IMR-90 (cell line): ENCODE results near the gene NPEPL1. TPM values are rescaled to one million over a fixed set of nuclear protein-coding genes. Genes with fewer than 3 reads are reported as not detected.

Source experiments
- ATAC-seq: fragments of 200-7000 bp; cut with Tn5 transposase; 2 replicates; pipeline ENCODE4 v1.9.1; 2020; ENCODE audit warnings: low read depth, mild to moderate bottlenecking, moderate library complexity
- BruUV-seq: library from RNA; stranded (reverse); fragments of 400-500 nt; replicated peaks from 2 replicates; lab custom pipeline; 2021; lab: Mats Ljungman, UMichigan
- CTCF ChIA-PET: fragments of 300-600 bp; formaldehyde crosslinking; extraction: SDS; loops from one replicate; lab custom pipeline; 2021; ENCODE audit warnings: antibody characterized with exemption; lab: Yijun Ruan, JAX
- POLR2A ChIA-PET: fragments of 300-600 bp; sonication (Branson Sonifier 250); formaldehyde crosslinking; loops from one replicate; lab custom pipeline; 2022; ENCODE audit warnings: antibody characterized with exemption; ENCODE audit not compliant: unreplicated experiment; lab: Charles Lee
- DNase-seq: peaks from one replicate; pipeline ENCODE4 v3.0.0; 2013
- H2AFZ ChIP-seq: replicated peaks from 2 replicates; pipeline ENCODE3; 2013; ENCODE audit warnings: low read length, mild to moderate bottlenecking; ENCODE audit not compliant: poor library complexity
- H2AK5ac ChIP-seq: 2 replicates; pipeline ENCODE4 v1.6.1; 2013; ENCODE audit warnings: low read depth, low read length, inconsistent platforms
- H2AK9ac ChIP-seq: replicated peaks from 2 replicates; pipeline ENCODE3; 2013; ENCODE audit warnings: mild to moderate bottlenecking, low read depth, low read length, moderate library complexity; ENCODE audit not compliant: poor library complexity
- H2BK120ac ChIP-seq: 2 replicates; pipeline ENCODE4 v1.6.1; 2013; ENCODE audit warnings: low read depth, low read length, inconsistent platforms
- H2BK15ac ChIP-seq: 3 replicates; pipeline ENCODE4 v1.6.1; 2013; ENCODE audit warnings: low read depth, low read length, inconsistent platforms
- H2BK20ac ChIP-seq: 2 replicates; pipeline ENCODE4 v1.6.1; 2013; ENCODE audit warnings: low read depth, mild to moderate bottlenecking, inconsistent platforms, low read length, moderate library complexity
- H2BK5ac ChIP-seq: 2 replicates; pipeline ENCODE4 v1.6.1; 2013; ENCODE audit warnings: mild to moderate bottlenecking, low read depth, low read length, inconsistent platforms; ENCODE audit not compliant: poor library complexity, severe bottlenecking
- H3K14ac ChIP-seq: replicated peaks from 2 replicates; pipeline ENCODE4 v1.6.1; 2013; ENCODE audit warnings: low read depth, low read length, inconsistent platforms
- H3K18ac ChIP-seq: 2 replicates; pipeline ENCODE4 v1.6.1; 2013; ENCODE audit warnings: low read depth, low read length, control low read depth
- H3K23ac ChIP-seq: 2 replicates; pipeline ENCODE4 v1.6.1; 2013; ENCODE audit warnings: low read depth, low read length, inconsistent platforms
- H3K27ac ChIP-seq: 2 replicates; pipeline ENCODE4 v1.5.1; 2013; ENCODE audit warnings: mild to moderate bottlenecking, control low read depth, low read length; ENCODE audit not compliant: insufficient read depth
- H3K27me3 ChIP-seq: 2 replicates; pipeline ENCODE4 v1.6.1; 2013; ENCODE audit warnings: low read length; ENCODE audit not compliant: control insufficient read depth, insufficient read depth
- H3K36me3 ChIP-seq: 2 replicates; pipeline ENCODE4 v1.6.1; 2013; ENCODE audit warnings: low read length, mixed read lengths; ENCODE audit not compliant: control insufficient read depth, insufficient read depth
- H3K4ac ChIP-seq: 2 replicates; pipeline ENCODE4 v1.6.1; 2013; ENCODE audit warnings: low read depth, low read length, inconsistent platforms
- H3K4me1 ChIP-seq: 2 replicates; pipeline ENCODE4 v1.6.1; 2013; ENCODE audit warnings: low read length, mixed read lengths; ENCODE audit not compliant: control insufficient read depth, insufficient read depth
- H3K4me2 ChIP-seq: 2 replicates; pipeline ENCODE4 v1.6.1; 2013; ENCODE audit warnings: low read depth, mild to moderate bottlenecking, control low read depth, low read length, moderate library complexity
- H3K4me3 ChIP-seq: 2 replicates; pipeline ENCODE4 v1.5.1; 2013; ENCODE audit warnings: low read depth, mild to moderate bottlenecking, control low read depth, low read length, moderate library complexity; ENCODE audit not compliant: insufficient read depth
- H3K56ac ChIP-seq: 2 replicates; pipeline ENCODE4 v1.6.1; 2013; ENCODE audit warnings: low read length, inconsistent platforms; ENCODE audit not compliant: insufficient read depth; ENCODE audit errors: extremely low read depth
- H3K79me1 ChIP-seq, 2 experiments: 2 replicates each; pipeline ENCODE4 v1.6.1; 2013; ENCODE audit warnings: low read length in 2 of 2, inconsistent platforms in 1 of 2, low read depth in 1 of 2
- H3K9ac ChIP-seq: 2 replicates; pipeline ENCODE4 v1.6.1; 2013; ENCODE audit warnings: low read depth, low read length, control low read depth
- H3K9me1 ChIP-seq: 2 replicates; pipeline ENCODE4 v1.6.1; 2013; ENCODE audit warnings: low read length, inconsistent platforms; ENCODE audit not compliant: insufficient read depth
- H3K9me3 ChIP-seq: 2 replicates; pipeline ENCODE4 v1.6.1; 2013; ENCODE audit warnings: low read length; ENCODE audit not compliant: control insufficient read depth, insufficient read depth
- H4K20me1 ChIP-seq: 2 replicates; pipeline ENCODE4 v1.6.1; 2013; ENCODE audit warnings: low read length, inconsistent platforms; ENCODE audit not compliant: insufficient read depth
- H4K5ac ChIP-seq: 2 replicates; pipeline ENCODE4 v1.6.1; 2013; ENCODE audit warnings: mild to moderate bottlenecking, low read depth, low read length, control low read depth
- H4K8ac ChIP-seq, 2 experiments: 2 replicates each; pipeline ENCODE4 v1.6.1; 2013; ENCODE audit warnings: low read depth in 2 of 2, low read length in 2 of 2, control low read depth in 1 of 2, inconsistent platforms in 1 of 2
- H4K91ac ChIP-seq: 2 replicates; pipeline ENCODE4 v1.6.1; 2013; ENCODE audit warnings: low read depth, low read length, inconsistent platforms; ENCODE audit not compliant: insufficient read depth
- BHLHE40 ChIP-seq: fragments of 150-350 bp; IDR thresholded peaks from 2 replicates; pipeline ENCODE4 v1.6.1; 2016; ENCODE audit warnings: mild to moderate bottlenecking, low read depth, low read length
- CEBPB ChIP-seq: IDR thresholded peaks from 2 replicates; pipeline ENCODE4 v1.6.1; 2012; ENCODE audit warnings: low read depth, low read length, improper control_type of control experiment
- CHD1 ChIP-seq: IDR thresholded peaks from 2 replicates; pipeline ENCODE4 v1.6.1; 2012; ENCODE audit warnings: low read depth, low read length, improper control_type of control experiment
- FOS ChIP-seq: fragments of 150-350 bp; IDR thresholded peaks from 2 replicates; pipeline ENCODE4 v1.6.1; 2016; ENCODE audit warnings: low read depth, low read length
- MAFK ChIP-seq: IDR thresholded peaks from 2 replicates; pipeline ENCODE4 v1.6.1; 2012; ENCODE audit warnings: low read depth, low read length, improper control_type of control experiment
- MAZ ChIP-seq: IDR thresholded peaks from 2 replicates; pipeline ENCODE4 v1.6.1; 2012; ENCODE audit warnings: low read depth, mild to moderate bottlenecking, low read length, improper control_type of control experiment, moderate library complexity, borderline replicate concordance
- MXI1 ChIP-seq: IDR thresholded peaks from 2 replicates; pipeline ENCODE4 v1.6.1; 2012; ENCODE audit warnings: low read depth, mild to moderate bottlenecking, low read length, moderate library complexity, borderline replicate concordance
- NFE2L2 ChIP-seq: fragments of 150-350 bp; IDR thresholded peaks from 2 replicates; pipeline ENCODE4 v1.6.1; 2016; ENCODE audit warnings: low read depth, mild to moderate bottlenecking, low read length
- POLR2A ChIP-seq: IDR thresholded peaks from 2 replicates; pipeline ENCODE4 v1.6.1; 2012; ENCODE audit warnings: mild to moderate bottlenecking, low read depth, low read length
- RAD21 ChIP-seq: IDR thresholded peaks from 2 replicates; pipeline ENCODE4 v1.6.1; 2012; ENCODE audit warnings: low read length, improper control_type of control experiment
- RCOR1 ChIP-seq: IDR thresholded peaks from 2 replicates; pipeline ENCODE4 v1.6.1; 2012; ENCODE audit warnings: mild to moderate bottlenecking, low read length, improper control_type of control experiment; ENCODE audit not compliant: insufficient replicate concordance
- RFX5 ChIP-seq: IDR thresholded peaks from 2 replicates; pipeline ENCODE4 v1.8.0; 2012; ENCODE audit warnings: low read depth, mild to moderate bottlenecking, low read length, moderate library complexity
- SMC3 ChIP-seq: fragments of 150-350 bp; IDR thresholded peaks from 2 replicates; pipeline ENCODE4 v1.6.1; 2016; ENCODE audit warnings: low read depth, mild to moderate bottlenecking, antibody characterized with exemption, low read length, moderate library complexity
- USF2 ChIP-seq: fragments of 150-350 bp; IDR thresholded peaks from 2 replicates; pipeline ENCODE4 v1.6.1; 2017; ENCODE audit warnings: mild to moderate bottlenecking, antibody characterized with exemption, low read length, low read depth
- WGBS, 2 experiments: methylation state at CpG; one replicate each; pipeline versions ENCODE4 v1.1.5 to v1.1.7; 2013; ENCODE audit warnings: missing lambda C conversion rate in 2 of 2; ENCODE audit not compliant: insufficient read length in 1 of 2; ENCODE audit errors: extremely low coverage in 2 of 2; 5-methylcytosine and 5-hydroxymethylcytosine counted together
- dilution Hi-C: fragments of 300-500 bp; cut with HindIII; formaldehyde crosslinking; loops from one replicate; pipeline ENCODE4 v1.14.3; 2018; ENCODE audit warnings: low sequenced_read_pairs; ENCODE audit not compliant: unreplicated experiment
- in situ Hi-C: fragments of 300-500 bp; cut with MboI; formaldehyde crosslinking; loops from 3 replicates; pipeline ENCODE4 v1.14.3; 2019; ENCODE audit warnings: low sequenced_read_pairs, inconsistent platforms, mixed read lengths
- intact Hi-C: fragments of 100-400 bp; cut with micrococcal nuclease; formaldehyde crosslinking; loops from 2 replicates; pipeline ENCODE4 v1.10.0; 2022
- polyA plus RNA-seq, 3 experiments: library from polyadenylated mRNA; depleted of rRNA; stranded (reverse); fragments of >200 nt; gene quantifications; 2 replicates each; pipeline ENCODE4 v1.2.3, GENCODE V29; 2012; ENCODE audit warnings: low replicate concordance in 1 of 3
- total RNA-seq: library from RNA; depleted of rRNA; stranded (reverse); fragments of >200 nt; gene quantifications from 2 replicates; pipeline ENCODE4 v1.2.3, GENCODE V29; 2012
- TF ChIP-seq, protein P1 (sequence below): conservative IDR thresholded peaks from 2 replicates; pipeline ENCODE4 v1.5.1; 2012; ENCODE audit warnings: mild to moderate bottlenecking, low read depth, low read length, improper control_type of control experiment
- TF ChIP-seq, protein P2 (sequence below): fragments of 150-350 bp; IDR thresholded peaks from 2 replicates; pipeline ENCODE4 v1.6.1; 2016; ENCODE audit warnings: low read depth, mild to moderate bottlenecking, low read length, moderate library complexity, borderline replicate concordance

NPEPL1 gene
- total and polyA plus RNA-seq, 2 of the 4 experiments (the other 2 are of a cell fraction) = 6.3 to 10.4 TPM

GRCh38 chr20:58670659-58671058, 21.9 kb upstream of the NPEPL1 start:
- ChIA-PET CTCF (interaction anchor here (1.4 kb wide), 1 partner anchor 11 kb away, joined by 3 read pairs; no protein-coding TSS in a partner anchor), POLR2A (no interaction called here)
- peaks cover 4% of the 10 kb centered on the region for H3K4me1 ChIP-seq
- H3K9me1 ChIP-seq = peaks cover 4% of the 10 kb centered on the region
- H4K20me1 ChIP-seq = peaks cover 12% of the 10 kb centered on the region
- H3K18ac ChIP-seq = no peak overlapping the region
- no peak overlapping the region for H2BK15ac ChIP-seq
- BruUV-seq = no TSS peak
- 0% methylated on average over 1 of the region's 4 CpGs; no CpG with 5 or more reads in 1 of the 2 experiments for WGBS, 2 experiments
- DNase-seq = no peak
- H3K79me1 ChIP-seq = peaks cover 19 to 48% of the 10 kb centered on the region in 2 experiments; a peak in 3 of 4 replicates
- TF ChIP-seq CEBPB (no peak), CHD1 (no peak), FOS (no peak), BHLHE40 (no peak), RFX5 (no peak), POLR2A (no peak), MXI1 (no peak), SMC3 (no peak), MAZ (no peak), RCOR1 (no peak), RAD21 (no peak), NFE2L2 (no peak), MAFK (no peak), USF2 (no peak)
- TF ChIP-seq, protein P1, sequence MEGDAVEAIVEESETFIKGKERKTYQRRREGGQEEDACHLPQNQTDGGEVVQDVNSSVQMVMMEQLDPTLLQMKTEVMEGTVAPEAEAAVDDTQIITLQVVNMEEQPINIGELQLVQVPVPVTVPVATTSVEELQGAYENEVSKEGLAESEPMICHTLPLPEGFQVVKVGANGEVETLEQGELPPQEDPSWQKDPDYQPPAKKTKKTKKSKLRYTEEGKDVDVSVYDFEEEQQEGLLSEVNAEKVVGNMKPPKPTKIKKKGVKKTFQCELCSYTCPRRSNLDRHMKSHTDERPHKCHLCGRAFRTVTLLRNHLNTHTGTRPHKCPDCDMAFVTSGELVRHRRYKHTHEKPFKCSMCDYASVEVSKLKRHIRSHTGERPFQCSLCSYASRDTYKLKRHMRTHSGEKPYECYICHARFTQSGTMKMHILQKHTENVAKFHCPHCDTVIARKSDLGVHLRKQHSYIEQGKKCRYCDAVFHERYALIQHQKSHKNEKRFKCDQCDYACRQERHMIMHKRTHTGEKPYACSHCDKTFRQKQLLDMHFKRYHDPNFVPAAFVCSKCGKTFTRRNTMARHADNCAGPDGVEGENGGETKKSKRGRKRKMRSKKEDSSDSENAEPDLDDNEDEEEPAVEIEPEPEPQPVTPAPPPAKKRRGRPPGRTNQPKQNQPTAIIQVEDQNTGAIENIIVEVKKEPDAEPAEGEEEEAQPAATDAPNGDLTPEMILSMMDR = no peak
- TF ChIP-seq, protein P2, sequence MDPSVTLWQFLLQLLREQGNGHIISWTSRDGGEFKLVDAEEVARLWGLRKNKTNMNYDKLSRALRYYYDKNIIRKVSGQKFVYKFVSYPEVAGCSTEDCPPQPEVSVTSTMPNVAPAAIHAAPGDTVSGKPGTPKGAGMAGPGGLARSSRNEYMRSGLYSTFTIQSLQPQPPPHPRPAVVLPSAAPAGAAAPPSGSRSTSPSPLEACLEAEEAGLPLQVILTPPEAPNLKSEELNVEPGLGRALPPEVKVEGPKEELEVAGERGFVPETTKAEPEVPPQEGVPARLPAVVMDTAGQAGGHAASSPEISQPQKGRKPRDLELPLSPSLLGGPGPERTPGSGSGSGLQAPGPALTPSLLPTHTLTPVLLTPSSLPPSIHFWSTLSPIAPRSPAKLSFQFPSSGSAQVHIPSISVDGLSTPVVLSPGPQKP = no peak
- no peak overlapping the region for H3K27ac ChIP-seq
- no peak overlapping the region for H4K8ac ChIP-seq
- H2AFZ ChIP-seq = no peak overlapping the region
- in situ Hi-C loops = no loop called here
- no peak overlapping the region for H3K56ac ChIP-seq
- dilution Hi-C loops = loop anchor here (25.0 kb wide), 1 partner anchor 433 kb away; the partner anchor contains the start of gene ANKRD60
- H2BK20ac ChIP-seq = no peak overlapping the region
- H3K9ac ChIP-seq = no peak overlapping the region
- no peak overlapping the region for H3K4ac ChIP-seq
- no peak overlapping the region for H2AK9ac ChIP-seq
- H3K36me3 ChIP-seq = peaks cover 46% of the 10 kb centered on the region
- H3K27me3 ChIP-seq = no peaks in the 10 kb centered on the region
- intact Hi-C loops = no loop called here
- H4K91ac ChIP-seq = no peak overlapping the region
- no peak overlapping the region for H2BK5ac ChIP-seq
- H4K5ac ChIP-seq = no peak overlapping the region
- no peak overlapping the region for H2BK120ac ChIP-seq
- H3K23ac ChIP-seq = no peak overlapping the region
- H3K9me3 ChIP-seq = no peaks in the 10 kb centered on the region
- H3K4me2 ChIP-seq = no peak overlapping the region
- 0 out of 2 replicates have a peak overlapping the region, but pooled peaks have one; percentile 24 for H2AK5ac ChIP-seq
- ATAC-seq = no peak
- no peak overlapping the region for H3K4me3 ChIP-seq
- no peak overlapping the region for H3K14ac ChIP-seq
